H9 (cell line): Measurements from ENCODE around the gene SPTSSA. TPM values are rescaled to one million over a fixed set of nuclear protein-coding genes. Genes with fewer than 3 reads are reported as not detected.
"Not testable (repeated sequence)": the region's sequence is repeated elsewhere in the genome, so short reads cannot be mapped to it uniquely, and the experiment has no call there.

Source experiments
- DNase-seq: peaks from one replicate; pipeline ENCODE4 v3.0.0-alpha.2; 2017
- H2AFZ ChIP-seq: one replicate; pipeline ENCODE4 v1.6.1; 2013; ENCODE audit warnings: mild to moderate bottlenecking, low read length, control low read depth, moderate library complexity
- H2AK5ac ChIP-seq: 2 replicates; pipeline ENCODE4 v1.6.1; 2013; ENCODE audit warnings: low read length, control low read depth, mixed read lengths; ENCODE audit not compliant: insufficient read length
- H2BK120ac ChIP-seq: one replicate; pipeline ENCODE4 v1.6.1; 2013; ENCODE audit warnings: low read depth, mild to moderate bottlenecking, low read length, control low read depth, inconsistent platforms; ENCODE audit not compliant: poor library complexity, severe bottlenecking
- H2BK12ac ChIP-seq: 2 replicates; pipeline ENCODE4 v1.6.1; 2013; ENCODE audit warnings: low read length, control low read depth, mixed read lengths, low read depth; ENCODE audit not compliant: insufficient read length
- H2BK15ac ChIP-seq: 2 replicates; pipeline ENCODE4 v1.6.1; 2013; ENCODE audit warnings: low read depth, low read length, control low read depth
- H2BK20ac ChIP-seq: one replicate; pipeline ENCODE4 v1.6.1; 2013; ENCODE audit warnings: low read depth, mild to moderate bottlenecking, low read length, control low read depth, inconsistent platforms; ENCODE audit not compliant: poor library complexity, severe bottlenecking
- H2BK5ac ChIP-seq: 2 replicates; pipeline ENCODE4 v1.6.1; 2013; ENCODE audit warnings: low read length, control low read depth, mixed read lengths; ENCODE audit not compliant: insufficient read length
- H3K14ac ChIP-seq: 2 replicates; pipeline ENCODE4 v1.6.1; 2013; ENCODE audit warnings: low read length, control low read depth; ENCODE audit not compliant: insufficient read depth
- H3K18ac ChIP-seq: 2 replicates; pipeline ENCODE4 v1.6.1; 2013; ENCODE audit warnings: low read depth, mild to moderate bottlenecking, mixed read lengths, low read length, control low read depth; ENCODE audit not compliant: insufficient read length
- H3K23ac ChIP-seq: 2 replicates; pipeline ENCODE4 v1.6.1; 2013; ENCODE audit warnings: low read length, control low read depth, mixed read lengths, low read depth; ENCODE audit not compliant: insufficient read length
- H3K23me2 ChIP-seq: 2 replicates; pipeline ENCODE4 v1.6.1; 2013; ENCODE audit warnings: low read depth, mild to moderate bottlenecking, mixed read lengths, low read length, control low read depth; ENCODE audit not compliant: insufficient read length, poor library complexity, severe bottlenecking
- H3K27ac ChIP-seq: 2 replicates; pipeline ENCODE4 v1.5.1; 2013; ENCODE audit warnings: low read length, control low read depth, mixed read lengths, low read depth; ENCODE audit not compliant: insufficient read length
- H3K27me3 ChIP-seq: 2 replicates; pipeline ENCODE4 v1.6.1; 2013; ENCODE audit warnings: low read length, control low read depth, inconsistent platforms; ENCODE audit not compliant: insufficient read depth
- H3K4ac ChIP-seq: 2 replicates; pipeline ENCODE4 v1.6.1; 2013; ENCODE audit warnings: low read depth, mild to moderate bottlenecking, control low read depth, inconsistent platforms, low read length, moderate library complexity
- H3K4me1 ChIP-seq: 2 replicates; pipeline ENCODE4 v1.6.1; 2013; ENCODE audit warnings: low read length, control low read depth, inconsistent platforms; ENCODE audit not compliant: insufficient read depth
- H3K4me2 ChIP-seq: 2 replicates; pipeline ENCODE4 v1.6.1; 2013; ENCODE audit warnings: low read length, control low read depth, mixed read lengths; ENCODE audit not compliant: insufficient read length, insufficient read depth
- H3K56ac ChIP-seq: 2 replicates; pipeline ENCODE4 v1.6.1; 2013; ENCODE audit warnings: low read depth, mild to moderate bottlenecking, mixed read lengths, low read length, control low read depth; ENCODE audit not compliant: insufficient read length
- H3K79me1 ChIP-seq: 2 replicates; pipeline ENCODE4 v1.6.1; 2013; ENCODE audit warnings: low read depth, mild to moderate bottlenecking, moderate library complexity, low read length, control low read depth, inconsistent platforms; ENCODE audit not compliant: insufficient read depth, poor library complexity, severe bottlenecking
- H3K79me2 ChIP-seq: 2 replicates; pipeline ENCODE4 v1.6.1; 2013; ENCODE audit warnings: low read length, control low read depth, inconsistent platforms; ENCODE audit not compliant: insufficient read depth
- H3K9ac ChIP-seq: 2 replicates; pipeline ENCODE4 v1.6.1; 2013; ENCODE audit warnings: low read length, control low read depth, mixed read lengths; ENCODE audit not compliant: insufficient read length; ENCODE audit errors: extremely low read depth
- H3K9me3 ChIP-seq: one replicate; pipeline ENCODE4 v1.6.1; 2013; ENCODE audit warnings: low read depth, low read length, inconsistent platforms; ENCODE audit not compliant: control insufficient read depth
- H3T11ph ChIP-seq: one replicate; pipeline ENCODE4 v1.6.1; 2013; ENCODE audit warnings: mild to moderate bottlenecking, low read length, control low read depth, inconsistent platforms
- H4K20me1 ChIP-seq: one replicate; pipeline ENCODE4 v1.6.1; 2013; ENCODE audit not compliant: control insufficient read depth, insufficient read length, insufficient read depth
- H4K5ac ChIP-seq: 2 replicates; pipeline ENCODE4 v1.6.1; 2013; ENCODE audit warnings: low read depth, mild to moderate bottlenecking, mixed read lengths, low read length, control low read depth; ENCODE audit not compliant: insufficient read length
- H4K8ac ChIP-seq: replicated peaks from 2 replicates; pipeline ENCODE4 v1.6.1; 2013; ENCODE audit warnings: low read length, control low read depth, mixed read lengths, low read depth; ENCODE audit not compliant: insufficient read length
- H4K91ac ChIP-seq: 2 replicates; pipeline ENCODE4 v1.6.1; 2013; ENCODE audit warnings: low read depth, mild to moderate bottlenecking, moderate library complexity, mixed read lengths, low read length, control low read depth; ENCODE audit not compliant: insufficient read length
- H3K27ac Mint-ChIP-seq, 3 experiments: 2 replicates in 2 of 3; 3 replicates in 1 of 3; pipeline ENCODE4 v1.8.0; 2020 to 2021; ENCODE audit warnings: mixed read lengths in 3 of 3, mild to moderate bottlenecking in 1 of 3, moderate library complexity in 1 of 3
- H3K27me3 Mint-ChIP-seq: 2 replicates; pipeline ENCODE4 v1.8.0; 2021; ENCODE audit warnings: low read depth, mild to moderate bottlenecking, moderate library complexity, mixed read lengths
- H3K36me3 Mint-ChIP-seq, 3 experiments: 2 replicates in 2 of 3; 3 replicates in 1 of 3; pipeline ENCODE4 v1.8.0; 2020 to 2021; ENCODE audit warnings: low read depth in 3 of 3, mixed read lengths in 3 of 3; ENCODE audit not compliant: insufficient read depth in 1 of 3
- H3K4me1 Mint-ChIP-seq, 2 experiments: 2 replicates each; pipeline ENCODE4 v1.8.0; 2020; ENCODE audit warnings: mixed read lengths in 2 of 2
- H3K4me3 Mint-ChIP-seq, 2 experiments: 2 replicates in 1 of 2; 3 replicates in 1 of 2; pipeline ENCODE4 v1.8.0; 2020 to 2021; ENCODE audit warnings: mild to moderate bottlenecking in 2 of 2, mixed read lengths in 2 of 2, moderate library complexity in 1 of 2
- H3K9me3 Mint-ChIP-seq, 2 experiments: 2 replicates in 1 of 2; 3 replicates in 1 of 2; pipeline ENCODE4 v1.8.0; 2020; ENCODE audit warnings: mild to moderate bottlenecking in 2 of 2, mixed read lengths in 2 of 2, moderate library complexity in 1 of 2
- WGBS: extraction: QIAGEN DNeasy Blood & Tissue Kit; methylation state at CpG from one replicate; pipeline ENCODE4 v1.1.7; 2013; ENCODE audit warnings: missing lambda C conversion rate, low lambda C conversion rate, mixed read lengths; ENCODE audit not compliant: insufficient read length; ENCODE audit errors: extremely low coverage; 5-methylcytosine and 5-hydroxymethylcytosine counted together
- total RNA-seq: library from RNA; stranded (reverse); gene quantifications from 2 replicates; pipeline ENCODE4 v1.2.1, GENCODE V29; 2021

SPTSSA gene
- total RNA-seq, 1 experiment from 2014 or later: 23.3 TPM

DNA sequence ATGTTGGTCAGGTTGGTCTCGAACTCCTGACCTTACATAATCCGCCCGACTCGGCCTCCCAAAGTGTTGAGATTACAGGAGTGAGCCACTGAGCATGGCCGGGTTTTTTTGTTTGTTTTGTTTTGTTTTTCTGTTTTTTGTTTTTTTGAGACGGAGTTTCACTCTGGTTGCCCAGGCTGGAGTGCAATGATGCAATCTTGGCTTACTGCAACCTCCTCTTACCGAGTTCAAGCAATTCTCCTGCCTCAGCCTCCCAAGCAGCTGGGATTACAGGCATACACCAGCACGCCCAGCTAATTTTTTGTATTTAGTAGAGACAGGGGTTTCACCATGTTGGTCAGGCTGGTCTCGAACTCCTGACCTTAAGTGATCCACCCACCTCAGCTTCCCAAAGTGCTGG lies 42.0 kb upstream of the SPTSSA start:
- H3K18ac ChIP-seq, H2BK15ac ChIP-seq, H4K20me1 ChIP-seq, H3K27ac ChIP-seq, H3K36me3 Mint-ChIP-seq, H3K79me1 ChIP-seq, H2AFZ ChIP-seq, H3T11ph ChIP-seq, H2BK120ac ChIP-seq, H3K4me1 ChIP-seq, H3K27me3 ChIP-seq, H2BK5ac ChIP-seq, H3K23me2 ChIP-seq, H3K4me3 Mint-ChIP-seq, H3K27me3 Mint-ChIP-seq, H3K9ac ChIP-seq, H2BK12ac ChIP-seq, H3K4ac ChIP-seq, H3K27ac Mint-ChIP-seq, DNase-seq, H3K14ac ChIP-seq, H3K4me2 ChIP-seq, H4K5ac ChIP-seq, H4K91ac ChIP-seq, H2BK20ac ChIP-seq, H3K9me3 Mint-ChIP-seq, H3K56ac ChIP-seq, H3K79me2 ChIP-seq, H3K23ac ChIP-seq, H2AK5ac ChIP-seq, H3K9me3 ChIP-seq, H4K8ac ChIP-seq: not testable (repeated sequence)
- no CpG with 5 or more reads among the region's 9 CpGs for WGBS
- H3K4me1 Mint-ChIP-seq: peaks cover 12% of the 10 kb centered on the region in 2 experiments
